ENCODE measurements around the gene GPC2. TPM values are rescaled to one million over a fixed set of nuclear protein-coding genes. Genes with fewer than 3 reads are reported as not detected.
A peak's percentile ranks its signal among the peaks of the same experiment; 100 is the strongest.
"Not testable (repeated sequence)": the region's sequence is repeated elsewhere in the genome, so short reads cannot be mapped to it uniquely, and the experiment has no call there.

Gene GPC2
- total and polyA plus RNA-seq, 2 experiments from 2014 or later = 32.1 to 47.9 TPM

DNA sequence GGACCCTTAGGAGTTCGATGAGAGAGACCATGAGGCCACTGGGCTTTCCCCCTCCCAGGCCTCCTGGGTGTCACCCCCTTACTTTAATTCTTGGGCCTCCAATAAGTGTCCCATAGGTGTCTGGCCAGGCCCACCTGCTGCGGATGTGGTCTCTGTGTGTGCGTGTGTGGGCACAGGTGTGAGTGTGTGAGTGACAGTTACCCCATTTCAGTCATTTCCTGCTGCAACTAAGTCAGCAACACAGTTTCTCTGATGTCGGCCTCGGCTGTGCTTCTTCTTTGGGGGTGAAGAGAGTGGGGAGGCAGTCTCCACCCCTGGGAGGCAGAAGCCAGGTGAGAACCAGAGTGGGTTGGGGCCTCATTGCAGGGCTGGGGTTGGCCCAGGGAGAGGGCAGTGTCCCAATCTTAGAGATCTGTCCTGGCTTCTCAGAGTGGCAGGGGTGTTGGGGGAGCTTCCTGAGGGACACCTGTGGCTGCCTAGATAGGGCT is 44.1 kb upstream of the GPC2 start:
- no peak overlapping the region for H3K27ac ChIP-seq
- no peak for TF ChIP-seq CTCF (IDR thresholded peaks at IDR 0.05; ENCODE audit: low read depth, low read length)
- H3K4me3 ChIP-seq = no peak overlapping the region
- H3K9me3 ChIP-seq (ENCODE audit: low read depth) = no peaks in the 10 kb centered on the region
- H3K4me1 ChIP-seq (ENCODE audit: low read depth) = peaks cover 4% of the 10 kb centered on the region
- peaks cover 2% of the 10 kb centered on the region for H3K36me3 ChIP-seq
- DNase-seq (ENCODE audit: low read depth in 1 of 2, low spot score in 1 of 2) = no peak
- H3K27me3 ChIP-seq = no peaks in the 10 kb centered on the region

DNA sequence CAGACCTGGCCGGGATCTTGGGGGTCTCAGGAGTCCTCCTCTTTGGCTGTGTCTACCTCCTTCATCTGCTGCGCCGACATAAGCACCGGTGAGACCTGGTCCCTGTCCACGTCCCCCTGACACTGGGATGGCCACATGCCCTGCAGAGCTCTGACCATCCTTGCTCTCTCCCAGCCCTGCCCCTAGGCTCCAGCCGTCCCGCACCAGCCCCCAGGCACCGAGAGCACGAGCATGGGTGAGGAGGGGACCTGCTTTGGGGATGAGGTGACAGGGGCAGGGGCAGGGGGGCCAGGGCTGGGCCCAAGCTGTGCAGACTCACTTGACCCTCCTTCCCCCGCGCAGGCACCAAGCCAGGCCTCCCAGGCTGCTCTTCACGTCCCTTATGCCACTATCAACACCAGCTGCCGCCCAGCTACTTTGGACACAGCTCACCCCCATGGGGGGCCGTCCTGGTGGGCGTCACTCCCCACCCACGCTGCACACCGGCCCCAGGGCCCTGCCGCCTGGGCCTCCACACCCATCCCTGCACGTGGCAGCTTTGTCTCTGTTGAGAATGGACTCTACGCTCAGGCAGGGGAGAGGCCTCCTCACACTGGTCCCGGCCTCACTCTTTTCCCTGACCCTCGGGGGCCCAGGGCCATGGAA is 43.5 kb upstream of the GPC2 start:
- Histone ChIP-seq H3K9me3 (ENCODE audit: low read depth) (no peaks in the 10 kb centered on the region), H3K27me3 (no peaks in the 10 kb centered on the region), H3K27ac (no peak overlapping the region), H3K4me1 (ENCODE audit: low read depth) (no peaks in the 10 kb centered on the region), H3K4me3 (no peak overlapping the region), H3K36me3 (peaks cover 2% of the 10 kb centered on the region)
- no peak for TF ChIP-seq CTCF (IDR thresholded peaks at IDR 0.05; ENCODE audit: low read depth, low read length)
- no peak for DNase-seq (ENCODE audit: low read depth in 1 of 2, low spot score in 1 of 2)

DNA sequence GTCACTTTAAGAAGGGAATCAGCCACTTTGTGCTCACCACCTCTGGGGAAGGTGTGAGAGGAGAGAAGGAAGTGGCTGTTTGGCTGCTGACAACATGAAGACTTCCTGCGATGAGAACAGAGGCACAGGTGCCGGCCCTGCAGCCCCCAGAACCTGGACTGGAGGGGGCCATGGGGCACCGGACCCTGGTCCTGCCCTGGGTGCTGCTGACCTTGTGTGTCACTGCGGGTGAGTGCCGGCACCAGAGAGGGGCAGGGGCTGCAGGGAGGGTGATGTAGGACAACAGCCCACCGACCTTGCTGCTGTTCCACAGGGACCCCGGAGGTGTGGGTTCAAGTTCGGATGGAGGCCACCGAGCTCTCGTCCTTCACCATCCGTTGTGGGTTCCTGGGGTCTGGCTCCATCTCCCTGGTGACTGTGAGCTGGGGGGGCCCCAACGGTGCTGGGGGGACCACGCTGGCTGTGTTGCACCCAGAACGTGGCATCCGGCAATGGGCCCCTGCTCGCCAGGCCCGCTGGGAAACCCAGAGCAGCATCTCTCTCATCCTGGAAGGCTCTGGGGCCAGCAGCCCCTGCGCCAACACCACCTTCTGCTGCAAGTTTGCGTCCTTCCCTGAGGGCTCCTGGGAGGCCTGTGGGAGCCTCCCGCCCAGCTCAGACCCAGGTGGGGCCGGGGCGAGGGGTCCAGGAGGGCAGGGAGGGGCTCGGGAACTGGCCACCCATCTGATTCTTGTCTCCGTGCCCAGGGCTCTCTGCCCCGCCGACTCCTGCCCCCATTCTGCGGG is 42.8 kb upstream of the GPC2 start, which contains the start of gene PVRIG:
PVRIG (plus strand) TSS at position 149 of the 785 bp plus-strand sequence; CDS start at position 171, 22 bp downstream.
- H3K36me3 ChIP-seq; DNase-seq (ENCODE audit: low read depth in 1 of 2, low spot score in 1 of 2); H3K4me3 ChIP-seq; H3K27me3 ChIP-seq; H3K27ac ChIP-seq; H3K9me3 ChIP-seq (ENCODE audit: low read depth); H3K4me1 ChIP-seq (ENCODE audit: low read depth): not testable (repeated sequence)

- no peaks in the 10 kb centered on the region for H3K27me3 ChIP-seq
- no peaks in the 10 kb centered on the region for H3K9me3 ChIP-seq (ENCODE audit: low read depth)
- H3K4me1 ChIP-seq (ENCODE audit: low read depth) = peaks cover 4% of the 10 kb centered on the region
- H3K4me3 ChIP-seq = no peak overlapping the region
- no peak for TF ChIP-seq CTCF (IDR thresholded peaks at IDR 0.05; ENCODE audit: low read depth, low read length)
- peaks cover 2% of the 10 kb centered on the region for H3K36me3 ChIP-seq
- no peak for DNase-seq (ENCODE audit: low read depth in 1 of 2, low spot score in 1 of 2)
- no peak overlapping the region for H3K27ac ChIP-seq
Measured at GRCh38 chr7:100219271-100219737, 42.1 kb upstream of the GPC2 start.

GRCh38 chr7:100217934-100218333 is 40.8 kb upstream of the GPC2 start:
- H3K9me3 ChIP-seq (ENCODE audit: low read depth); H3K4me3 ChIP-seq; H3K36me3 ChIP-seq; H3K27me3 ChIP-seq; H3K4me1 ChIP-seq (ENCODE audit: low read depth); H3K27ac ChIP-seq: not testable (repeated sequence)
- peak; percentile 36 for TF ChIP-seq CTCF (IDR thresholded peaks at IDR 0.05; ENCODE audit: low read depth, low read length)
- DNase-seq (ENCODE audit: low read depth in 1 of 2, low spot score in 1 of 2) = peak in 1 of 2 donors; percentile 19

DNA sequence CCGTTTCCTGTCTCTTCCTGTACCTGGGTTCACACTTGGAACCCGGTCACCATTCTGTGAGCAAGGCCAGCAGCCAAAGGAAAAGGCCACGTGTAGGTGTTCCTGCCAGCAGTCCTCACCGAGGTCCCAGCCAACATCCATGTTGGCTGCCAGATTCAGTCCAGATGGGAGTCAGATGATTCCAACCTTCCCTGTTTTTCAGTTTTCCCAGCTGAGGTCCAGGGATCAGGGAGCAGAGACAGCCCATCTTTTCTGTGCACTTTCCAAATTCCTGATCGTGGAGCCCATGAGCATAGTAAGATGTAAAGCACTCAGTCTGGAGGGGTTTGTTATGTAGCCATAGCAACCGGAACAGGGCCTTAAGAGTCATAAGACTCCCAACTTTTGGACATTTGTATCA is 38.7 kb upstream of the GPC2 start:
- H3K9me3 ChIP-seq (ENCODE audit: low read depth) = no peaks in the 10 kb centered on the region
- TF ChIP-seq CTCF (IDR thresholded peaks at IDR 0.05; ENCODE audit: low read depth, low read length) = no peak
- DNase-seq (ENCODE audit: low read depth in 1 of 2, low spot score in 1 of 2) = peak in 1 of 2 donors; percentile 28
- no peaks in the 10 kb centered on the region for H3K36me3 ChIP-seq
- H3K4me3 ChIP-seq = no peak overlapping the region
- H3K4me1 ChIP-seq (ENCODE audit: low read depth) = peaks cover 4% of the 10 kb centered on the region
- H3K27me3 ChIP-seq = no peaks in the 10 kb centered on the region
- no peak overlapping the region for H3K27ac ChIP-seq

GRCh38 chr7:100214356-100214755 is 37.2 kb upstream of the GPC2 start:
- not testable (repeated sequence) for H3K4me1 ChIP-seq (ENCODE audit: low read depth); H3K4me3 ChIP-seq; H3K36me3 ChIP-seq; H3K27ac ChIP-seq; H3K27me3 ChIP-seq; DNase-seq (ENCODE audit: low read depth in 1 of 2, low spot score in 1 of 2); H3K9me3 ChIP-seq (ENCODE audit: low read depth)
